Smooth muscle cell (in vitro differentiated cells): ENCODE data around the gene FDPS. TPM values are rescaled to one million over a fixed set of nuclear protein-coding genes. Genes with fewer than 3 reads are reported as not detected.
A peak's percentile ranks its signal among the peaks of the same experiment; 100 is the strongest.

Experiments used
- DNase-seq: peaks from one replicate; lab custom pipeline; 2025; ENCODE audit not compliant: unreplicated experiment; lab: John Stamatoyannopoulos, UW
- H2AFZ ChIP-seq: fragments of 200-600 bp; sonication (generic); 2 replicates; pipeline ENCODE4 v1.6.0; 2016; ENCODE audit warnings: antibody characterized with exemption, low read depth, mild to moderate bottlenecking
- H3F3A ChIP-seq: fragments of 200-600 bp; sonication (generic); 2 replicates; pipeline ENCODE4 v1.6.0; 2017; ENCODE audit warnings: antibody characterized with exemption, low read depth
- H3K27ac ChIP-seq: fragments of 200-600 bp; sonication (generic); 2 replicates; pipeline ENCODE4 v1.5.1; 2016; ENCODE audit warnings: low read depth, mild to moderate bottlenecking
- H3K27me3 ChIP-seq: fragments of 200-600 bp; sonication (generic); 2 replicates; pipeline ENCODE4 v1.6.1; 2016; ENCODE audit warnings: low read depth, mild to moderate bottlenecking
- H3K36me3 ChIP-seq: fragments of 200-600 bp; sonication (generic); 2 replicates; pipeline ENCODE4 v1.5.1; 2016; ENCODE audit warnings: low read depth
- H3K4me1 ChIP-seq: fragments of 200-600 bp; sonication (generic); 2 replicates; pipeline ENCODE4 v1.5.1; 2016; ENCODE audit warnings: low read depth
- H3K4me2 ChIP-seq: fragments of 200-600 bp; sonication (generic); 2 replicates; pipeline ENCODE4 v1.6.0; 2016; ENCODE audit warnings: mild to moderate bottlenecking
- H3K4me3 ChIP-seq: fragments of 200-600 bp; sonication (generic); 2 replicates; pipeline ENCODE4 v1.5.1; 2016; ENCODE audit warnings: mild to moderate bottlenecking
- H3K79me2 ChIP-seq: fragments of 200-600 bp; sonication (generic); 2 replicates; pipeline ENCODE4 v1.6.0; 2016; ENCODE audit warnings: low read depth, mild to moderate bottlenecking
- H3K9ac ChIP-seq: fragments of 200-600 bp; sonication (generic); 2 replicates; pipeline ENCODE4 v1.6.0; 2016; ENCODE audit warnings: low read depth
- H3K9me3 ChIP-seq: fragments of 200-600 bp; sonication (generic); replicated peaks from 2 replicates; pipeline ENCODE4 v1.5.1; 2016; ENCODE audit warnings: low read depth
- H4K20me1 ChIP-seq: fragments of 200-600 bp; sonication (generic); 2 replicates; pipeline ENCODE4 v1.6.0; 2016; ENCODE audit warnings: low read depth
- CTCF ChIP-seq: fragments of 200-600 bp; sonication (generic); IDR thresholded peaks from 2 replicates; pipeline ENCODE4 v1.5.1; 2017; ENCODE audit warnings: borderline replicate concordance, mild to moderate bottlenecking, antibody characterized with exemption; ENCODE audit not compliant: insufficient read depth, poor library complexity, severe bottlenecking
- WGBS: methylation state at CpG from one replicate; pipeline ENCODE4 v1.1.7; 2016; ENCODE audit warnings: low lambda C conversion rate; 5-methylcytosine and 5-hydroxymethylcytosine counted together
- polyA plus RNA-seq: library from polyadenylated mRNA; unstranded; fragments of >200 nt; fragmentation: Nextera tagmentation; extraction: Ambion mirVana; gene quantifications from 2 replicates; pipeline ENCODE4 v1.2.1, GENCODE V29; 2016
- total RNA-seq: library from RNA; depleted of rRNA; stranded (reverse); fragments of >200 nt; gene quantifications from 2 replicates; pipeline ENCODE4 v1.2.3, GENCODE V29; 2014

The FDPS gene
- total and polyA plus RNA-seq, 2 experiments from 2014 or later: 104 to 299 TPM

DNA sequence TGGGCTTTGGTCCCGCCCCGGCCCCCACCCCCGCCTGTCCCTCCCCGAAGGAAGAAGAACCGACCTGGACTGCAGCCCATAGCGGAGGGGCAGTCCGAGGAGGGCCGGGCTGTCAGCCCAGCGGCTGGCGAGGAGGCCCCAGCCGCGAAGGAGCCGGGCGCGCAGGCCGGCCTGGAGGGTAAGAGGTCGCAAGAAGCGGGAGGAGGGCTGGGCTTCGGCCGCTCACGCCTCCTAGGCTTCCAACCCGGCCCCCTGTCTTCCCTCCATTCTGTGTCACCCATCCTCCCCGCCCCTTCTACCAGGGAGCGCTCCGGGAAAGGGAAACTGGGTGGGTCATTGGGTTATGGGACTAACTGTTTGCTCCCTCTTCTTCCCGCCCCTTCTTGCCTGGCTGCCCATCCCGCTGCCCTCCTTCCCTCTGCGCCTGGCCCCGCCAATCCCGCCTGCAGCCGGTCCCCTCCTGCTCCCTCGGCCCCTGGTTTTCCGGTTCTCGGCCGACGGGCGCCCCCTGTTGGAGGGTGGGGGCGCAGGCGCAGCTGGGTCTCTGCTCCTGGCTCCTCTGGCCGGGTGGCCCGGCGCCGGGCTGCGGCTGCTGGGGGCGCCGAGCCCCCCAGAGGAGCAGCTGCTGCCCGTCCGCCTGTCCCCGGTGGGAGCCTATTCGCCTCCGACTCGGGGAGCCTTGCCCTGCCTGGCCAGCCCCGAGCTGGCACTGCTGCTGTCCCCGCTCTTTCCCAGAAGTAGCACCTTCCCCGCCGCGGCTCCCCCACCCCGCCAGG, 14.5 kb downstream of the FDPS start:
- peak; percentile 89 for DNase-seq
- H3K4me2 ChIP-seq: peak overlapping the region; percentile 88
- H3F3A ChIP-seq: peaks cover 8% of the 10 kb centered on the region
- peaks cover 18% of the 10 kb centered on the region for H3K4me1 ChIP-seq
- no peaks in the 10 kb centered on the region for H3K9me3 ChIP-seq
- no peak overlapping the region for H2AFZ ChIP-seq
- peak overlapping the region; percentile 75 for H3K4me3 ChIP-seq
- H3K9ac ChIP-seq: peak overlapping the region; percentile 65
- H3K27me3 ChIP-seq: no peaks in the 10 kb centered on the region
- H3K79me2 ChIP-seq: no peaks in the 10 kb centered on the region
- peaks cover 18% of the 10 kb centered on the region for H4K20me1 ChIP-seq
- no peaks in the 10 kb centered on the region for H3K36me3 ChIP-seq
- peak; percentile 99 for TF ChIP-seq CTCF
- WGBS: under 1% methylated on average over 35 of the region's 58 CpGs
- peak overlapping the region; percentile 66 for H3K27ac ChIP-seq

GRCh38 chr1:155323729-155324036, 15.0 kb downstream of the FDPS start:
- H3K27me3 ChIP-seq: no peaks in the 10 kb centered on the region
- H3K27ac ChIP-seq: peak overlapping the region; percentile 66
- no peak for TF ChIP-seq CTCF
- peaks cover 2% of the 10 kb centered on the region for H3F3A ChIP-seq
- DNase-seq: peak; percentile 90
- no peaks in the 10 kb centered on the region for H3K9me3 ChIP-seq
- peaks cover 18% of the 10 kb centered on the region for H3K4me1 ChIP-seq
- WGBS: under 1% methylated on average over 19 of the region's 29 CpGs
- H4K20me1 ChIP-seq: peaks cover 18% of the 10 kb centered on the region
- H3K4me3 ChIP-seq: peak overlapping the region; percentile 75
- no peaks in the 10 kb centered on the region for H3K79me2 ChIP-seq
- peak overlapping the region; percentile 65 for H3K9ac ChIP-seq
- H2AFZ ChIP-seq: no peak overlapping the region
- no peaks in the 10 kb centered on the region for H3K36me3 ChIP-seq
- H3K4me2 ChIP-seq: peak overlapping the region; percentile 88

GRCh38 chr1:155324037-155324716, 15.5 kb downstream of the FDPS start:
- H3K4me2 ChIP-seq: peak overlapping the region; percentile 88
- H3K4me3 ChIP-seq: peak overlapping the region; percentile 75
- peaks cover 18% of the 10 kb centered on the region for H4K20me1 ChIP-seq
- peak overlapping the region; percentile 67 for H3K9ac ChIP-seq
- no peak for TF ChIP-seq CTCF
- WGBS: 2% methylated on average over 40 of the region's 44 CpGs
- H3K36me3 ChIP-seq: no peaks in the 10 kb centered on the region
- H3K9me3 ChIP-seq: no peaks in the 10 kb centered on the region
- H3F3A ChIP-seq: peaks cover 2% of the 10 kb centered on the region
- H3K4me1 ChIP-seq: peaks cover 18% of the 10 kb centered on the region
- no peak overlapping the region for H2AFZ ChIP-seq
- H3K79me2 ChIP-seq: no peaks in the 10 kb centered on the region
- DNase-seq: peak; percentile 90
- peak overlapping the region; percentile 66 for H3K27ac ChIP-seq
- no peaks in the 10 kb centered on the region for H3K27me3 ChIP-seq
